Parathyroid adenoma (tissue), 2 donors: Measurements from ENCODE around the gene ASB7.
A peak's percentile ranks its signal among the peaks of the same experiment; 100 is the strongest.

ENCODE experiments used
- H2AFZ ChIP-seq: fragments of 300-600 bp; sonication (generic); one replicate; pipeline ENCODE4 v1.7.0; 2017; ENCODE audit warnings: antibody characterized with exemption, mild to moderate bottlenecking
- H3K27ac ChIP-seq: fragments of 300-600 bp; sonication (generic); one replicate; pipeline ENCODE4 v1.7.0; 2017
- H3K27me3 ChIP-seq: fragments of 300-600 bp; sonication (generic); one replicate; pipeline ENCODE4 v1.7.0; 2017; ENCODE audit warnings: low read length; ENCODE audit not compliant: control insufficient read depth, insufficient read depth
- H3K36me3 ChIP-seq: fragments of 300-600 bp; sonication (generic); one replicate; pipeline ENCODE4 v1.7.0; 2017; ENCODE audit warnings: low read length; ENCODE audit not compliant: control insufficient read depth, insufficient read depth
- H3K4me1 ChIP-seq: fragments of 300-600 bp; sonication (generic); one replicate; pipeline ENCODE4 v1.7.0; 2017; ENCODE audit warnings: control low read depth
- H3K4me2 ChIP-seq: fragments of 300-600 bp; sonication (generic); one replicate; pipeline ENCODE4 v1.7.0; 2017; ENCODE audit warnings: low read length
- H3K4me3 ChIP-seq: fragments of 300-600 bp; sonication (generic); one replicate; pipeline ENCODE4 v1.7.0; 2017; ENCODE audit warnings: low read depth, low read length
- H3K79me2 ChIP-seq: fragments of 300-600 bp; sonication (generic); one replicate; pipeline ENCODE4 v1.7.0; 2017; ENCODE audit warnings: control low read depth
- H3K9ac ChIP-seq: fragments of 300-600 bp; sonication (generic); one replicate; pipeline ENCODE4 v1.7.0; 2017; ENCODE audit warnings: mild to moderate bottlenecking
- H3K9me3 ChIP-seq: fragments of 300-600 bp; sonication (generic); one replicate; pipeline ENCODE4 v1.7.0; 2017; ENCODE audit warnings: low read length; ENCODE audit not compliant: control insufficient read depth
- TF ChIP-seq, protein P1 (sequence below): fragments of 300-600 bp; sonication (generic); IDR thresholded peaks from one replicate; pipeline ENCODE4 v1.7.0; 2017; ENCODE audit warnings: antibody characterized with exemption, mild to moderate bottlenecking
- donor health status: primary hyperparathyroidism.

Gene ASB7

DNA sequence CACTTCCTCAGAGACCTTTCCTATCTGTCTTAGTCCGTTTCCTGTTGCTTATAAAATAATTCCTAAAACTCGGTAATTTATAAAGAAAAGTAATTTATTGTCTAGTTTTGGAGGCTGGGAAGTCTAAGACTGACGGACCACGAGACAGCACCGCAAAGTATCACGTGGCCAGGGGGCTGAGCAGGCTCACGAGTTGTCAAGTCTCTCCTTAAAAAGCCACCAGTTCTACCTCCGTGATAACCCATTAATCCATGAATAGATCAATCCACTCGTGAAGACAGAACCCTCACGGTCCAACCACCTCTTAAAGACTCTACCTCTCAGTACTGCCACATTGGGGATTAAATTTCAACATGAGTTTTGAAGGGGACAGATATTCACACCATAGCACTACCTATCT lies 1.2 kb upstream of the ASB7 start:
- Histone ChIP-seq H3K9me3 (no peaks in the 10 kb centered on the region), H3K4me1 (no peaks in the 10 kb centered on the region), H3K4me2 (peak overlapping the region; percentile 70), H3K9ac (no peak overlapping the region), H2AFZ (no peak overlapping the region), H3K27ac (no peak overlapping the region), H3K79me2 (peaks cover 31% of the 10 kb centered on the region), H3K27me3 (no peaks in the 10 kb centered on the region), H3K4me3 (peak overlapping the region; percentile 90), H3K36me3 (no peaks in the 10 kb centered on the region)
- TF ChIP-seq, protein P1, sequence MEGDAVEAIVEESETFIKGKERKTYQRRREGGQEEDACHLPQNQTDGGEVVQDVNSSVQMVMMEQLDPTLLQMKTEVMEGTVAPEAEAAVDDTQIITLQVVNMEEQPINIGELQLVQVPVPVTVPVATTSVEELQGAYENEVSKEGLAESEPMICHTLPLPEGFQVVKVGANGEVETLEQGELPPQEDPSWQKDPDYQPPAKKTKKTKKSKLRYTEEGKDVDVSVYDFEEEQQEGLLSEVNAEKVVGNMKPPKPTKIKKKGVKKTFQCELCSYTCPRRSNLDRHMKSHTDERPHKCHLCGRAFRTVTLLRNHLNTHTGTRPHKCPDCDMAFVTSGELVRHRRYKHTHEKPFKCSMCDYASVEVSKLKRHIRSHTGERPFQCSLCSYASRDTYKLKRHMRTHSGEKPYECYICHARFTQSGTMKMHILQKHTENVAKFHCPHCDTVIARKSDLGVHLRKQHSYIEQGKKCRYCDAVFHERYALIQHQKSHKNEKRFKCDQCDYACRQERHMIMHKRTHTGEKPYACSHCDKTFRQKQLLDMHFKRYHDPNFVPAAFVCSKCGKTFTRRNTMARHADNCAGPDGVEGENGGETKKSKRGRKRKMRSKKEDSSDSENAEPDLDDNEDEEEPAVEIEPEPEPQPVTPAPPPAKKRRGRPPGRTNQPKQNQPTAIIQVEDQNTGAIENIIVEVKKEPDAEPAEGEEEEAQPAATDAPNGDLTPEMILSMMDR, result no peak

DNA sequence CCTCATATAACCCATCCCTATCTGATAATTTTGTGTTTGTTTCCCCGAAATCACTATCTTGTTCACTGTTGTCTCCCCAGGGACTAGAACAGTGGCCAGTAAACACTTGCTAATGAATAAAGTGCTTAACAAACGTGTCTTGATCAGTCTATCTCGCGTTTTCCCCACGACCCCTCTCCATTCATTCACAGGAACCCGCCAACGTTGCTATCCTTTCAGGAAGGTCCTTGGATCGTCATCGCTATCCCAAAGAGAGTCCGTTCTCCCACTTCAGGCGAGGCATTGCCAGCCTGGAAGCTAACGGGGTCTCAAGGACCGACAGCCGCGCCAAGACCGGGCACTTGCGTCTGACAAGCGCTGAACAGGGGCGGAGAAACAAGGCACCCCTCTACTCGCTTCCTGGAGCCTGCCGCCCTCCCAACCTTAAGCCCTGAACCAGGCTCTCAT lies 749 bp upstream of the ASB7 start:
- peak overlapping the region; percentile 70 for H3K4me2 ChIP-seq
- no peaks in the 10 kb centered on the region for H3K27me3 ChIP-seq
- H3K4me1 ChIP-seq, result no peaks in the 10 kb centered on the region
- H3K79me2 ChIP-seq, result peaks cover 32% of the 10 kb centered on the region
- no peaks in the 10 kb centered on the region for H3K9me3 ChIP-seq
- H3K36me3 ChIP-seq, result no peaks in the 10 kb centered on the region
- H3K4me3 ChIP-seq, result peak overlapping the region; percentile 90
- H2AFZ ChIP-seq, result peak overlapping the region; percentile 89
- H3K27ac ChIP-seq, result peak overlapping the region; percentile 57
- H3K9ac ChIP-seq, result peak overlapping the region; percentile 63
- TF ChIP-seq, protein P1, result no peak

DNA sequence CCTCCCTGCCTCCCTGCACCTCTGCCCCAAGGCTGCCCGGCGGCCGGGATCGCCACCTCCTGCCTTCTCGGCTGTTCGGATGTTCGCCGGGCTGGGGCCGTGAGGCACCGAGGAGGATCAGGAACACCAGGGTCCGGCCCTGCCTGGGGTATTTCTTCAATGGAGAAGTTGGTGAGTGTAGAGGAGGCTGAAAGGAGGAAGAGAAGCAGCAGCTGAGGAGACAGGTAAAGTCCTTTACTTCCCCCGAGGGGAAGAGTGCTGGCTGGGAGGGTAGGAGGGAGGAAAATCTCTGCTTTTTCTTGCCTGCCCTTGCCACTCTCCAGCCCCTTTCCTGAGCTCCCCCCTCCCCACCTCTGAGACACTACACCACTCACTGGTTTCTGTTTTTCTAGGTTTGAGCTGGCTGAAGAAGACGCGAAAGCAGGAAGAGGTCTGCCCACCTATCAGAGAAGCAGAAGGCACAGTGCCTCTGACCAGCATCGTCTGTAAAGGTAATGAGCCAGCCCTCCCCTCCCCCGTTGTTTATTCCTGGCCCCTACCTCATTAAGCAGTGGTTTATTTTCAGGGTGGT lies 519 bp downstream of the ASB7 start:
- peak overlapping the region; percentile 56 for H3K27ac ChIP-seq
- peak overlapping the region; percentile 23 for H3K9ac ChIP-seq
- TF ChIP-seq, protein P1, result no peak
- H3K27me3 ChIP-seq, result no peaks in the 10 kb centered on the region
- no peaks in the 10 kb centered on the region for H3K36me3 ChIP-seq
- peaks cover 32% of the 10 kb centered on the region for H3K79me2 ChIP-seq
- peak overlapping the region; percentile 90 for H2AFZ ChIP-seq
- no peaks in the 10 kb centered on the region for H3K4me1 ChIP-seq
- H3K4me3 ChIP-seq, result peak overlapping the region; percentile 90
- H3K9me3 ChIP-seq, result no peaks in the 10 kb centered on the region
- H3K4me2 ChIP-seq, result peak overlapping the region; percentile 86

DNA sequence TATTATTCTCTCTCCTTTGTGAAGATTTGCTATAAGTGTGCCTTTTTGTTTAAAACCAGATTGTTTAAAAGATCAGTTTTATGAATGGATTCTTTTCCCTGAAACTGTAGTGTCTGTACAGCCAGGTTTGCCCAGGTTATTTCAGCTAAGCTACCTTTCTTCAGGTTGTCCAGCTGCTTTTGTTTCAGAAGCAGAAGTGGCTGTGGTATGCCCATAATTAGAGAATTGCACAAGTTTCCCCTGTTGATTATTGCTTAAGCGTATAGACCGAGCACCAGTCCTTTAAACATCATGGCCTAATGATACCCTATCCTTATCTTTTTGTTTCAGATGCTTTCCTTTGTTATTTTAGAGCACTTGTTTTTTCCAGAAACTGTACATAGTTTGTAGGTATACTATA lies 10.2 kb downstream of the ASB7 start:
- H3K4me1 ChIP-seq, result no peaks in the 10 kb centered on the region

More for the DNA sequence above, 10.2 kb downstream of the ASB7 start:
- no peaks in the 10 kb centered on the region for H3K27me3 ChIP-seq
- no peaks in the 10 kb centered on the region for H3K9me3 ChIP-seq
- no peaks in the 10 kb centered on the region for H3K36me3 ChIP-seq
- H3K9ac ChIP-seq, result no peak overlapping the region
- H3K79me2 ChIP-seq, result no peaks in the 10 kb centered on the region
- no peak overlapping the region for H3K27ac ChIP-seq
- TF ChIP-seq, protein P1, result no peak
- H3K4me2 ChIP-seq, result no peak overlapping the region
- no peak overlapping the region for H2AFZ ChIP-seq
- H3K4me3 ChIP-seq, result no peak overlapping the region
